ENCODE measurements around the gene DNAAF5.
"Not testable (repeated sequence)": the region's sequence is repeated elsewhere in the genome, so short reads cannot be mapped to it uniquely, and the experiment has no call there.

The DNAAF5 gene

DNA sequence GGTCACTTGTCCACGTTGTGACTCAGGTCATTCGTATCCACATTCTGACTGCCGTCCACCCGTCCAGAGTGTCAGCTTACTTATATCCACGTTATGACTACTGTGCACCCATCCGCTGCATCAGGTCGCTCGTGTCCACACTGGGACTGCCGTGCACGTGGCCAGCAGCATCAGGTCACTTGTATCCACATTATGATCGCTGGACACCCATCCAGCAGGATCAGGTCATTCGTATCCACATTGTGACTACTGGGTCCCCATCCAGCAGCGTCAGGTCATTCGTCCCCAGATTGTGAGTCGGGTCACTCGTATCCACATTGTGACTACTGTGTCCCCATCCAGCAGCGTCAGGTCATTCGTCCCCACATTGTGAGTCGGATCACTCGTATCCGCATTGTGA, 58.5 kb downstream of the DNAAF5 start:
- no peak for DNase-seq

DNA sequence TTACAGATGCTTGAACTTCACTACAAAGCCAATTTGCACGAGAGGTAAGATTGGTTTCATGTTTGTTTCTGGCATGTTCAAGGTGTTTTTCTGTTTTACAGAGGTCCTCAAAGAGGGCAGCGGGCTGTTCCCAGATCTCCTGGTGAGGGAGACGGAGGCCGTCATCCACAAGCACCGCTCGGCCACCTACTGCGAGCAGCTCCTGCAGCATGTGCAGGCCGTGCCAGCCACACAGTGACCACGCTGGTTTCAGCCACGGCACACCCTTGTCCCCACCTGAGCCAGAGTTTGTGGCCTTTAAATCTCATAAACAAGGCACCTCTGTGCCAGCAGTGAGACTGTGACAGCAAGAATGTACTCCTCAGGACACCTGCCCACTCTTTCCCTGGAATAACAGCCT, 58.9 kb downstream of the DNAAF5 start:
- no peak for DNase-seq

DNA sequence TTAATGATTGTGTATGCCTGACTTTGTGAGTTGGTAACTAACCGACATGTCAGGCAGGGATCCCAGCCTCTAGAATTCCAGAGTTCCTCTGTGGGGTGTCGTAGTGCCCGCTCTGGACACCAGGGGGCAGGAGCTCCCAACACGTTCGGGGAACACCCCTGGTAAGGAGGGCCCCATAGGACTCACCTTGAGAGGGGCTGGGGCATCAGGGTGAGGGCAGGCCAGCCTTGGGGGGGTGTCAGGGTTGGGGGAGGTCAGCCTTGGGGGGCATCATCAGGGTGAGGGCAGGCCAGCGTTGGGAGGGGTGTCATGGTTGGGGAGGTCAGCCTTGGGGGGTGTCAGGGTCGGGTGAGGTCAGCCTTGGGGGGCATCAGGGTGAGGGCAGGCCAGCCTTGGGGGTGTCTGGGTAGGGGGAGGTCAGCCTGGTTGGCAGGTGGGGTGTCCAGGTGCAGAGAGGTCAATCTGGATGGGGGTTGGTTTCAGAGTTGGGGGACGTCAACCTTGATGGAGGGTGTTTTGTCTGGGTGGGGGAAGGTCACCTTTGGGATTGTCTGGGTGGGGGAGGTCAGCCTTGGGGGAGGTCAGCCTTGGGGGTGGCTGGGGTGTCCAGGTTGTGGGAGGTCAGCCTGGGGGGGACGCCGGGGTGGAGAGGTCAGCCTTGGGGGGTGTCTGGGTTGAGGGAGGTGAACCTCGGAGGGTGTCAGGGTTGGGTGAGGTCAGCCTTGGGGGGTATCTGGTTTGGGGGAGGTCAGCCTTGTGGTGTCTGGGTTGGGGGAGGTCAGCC, 60.2 kb downstream of the DNAAF5 start:
- DNase-seq = peak; percentile 67

DNA sequence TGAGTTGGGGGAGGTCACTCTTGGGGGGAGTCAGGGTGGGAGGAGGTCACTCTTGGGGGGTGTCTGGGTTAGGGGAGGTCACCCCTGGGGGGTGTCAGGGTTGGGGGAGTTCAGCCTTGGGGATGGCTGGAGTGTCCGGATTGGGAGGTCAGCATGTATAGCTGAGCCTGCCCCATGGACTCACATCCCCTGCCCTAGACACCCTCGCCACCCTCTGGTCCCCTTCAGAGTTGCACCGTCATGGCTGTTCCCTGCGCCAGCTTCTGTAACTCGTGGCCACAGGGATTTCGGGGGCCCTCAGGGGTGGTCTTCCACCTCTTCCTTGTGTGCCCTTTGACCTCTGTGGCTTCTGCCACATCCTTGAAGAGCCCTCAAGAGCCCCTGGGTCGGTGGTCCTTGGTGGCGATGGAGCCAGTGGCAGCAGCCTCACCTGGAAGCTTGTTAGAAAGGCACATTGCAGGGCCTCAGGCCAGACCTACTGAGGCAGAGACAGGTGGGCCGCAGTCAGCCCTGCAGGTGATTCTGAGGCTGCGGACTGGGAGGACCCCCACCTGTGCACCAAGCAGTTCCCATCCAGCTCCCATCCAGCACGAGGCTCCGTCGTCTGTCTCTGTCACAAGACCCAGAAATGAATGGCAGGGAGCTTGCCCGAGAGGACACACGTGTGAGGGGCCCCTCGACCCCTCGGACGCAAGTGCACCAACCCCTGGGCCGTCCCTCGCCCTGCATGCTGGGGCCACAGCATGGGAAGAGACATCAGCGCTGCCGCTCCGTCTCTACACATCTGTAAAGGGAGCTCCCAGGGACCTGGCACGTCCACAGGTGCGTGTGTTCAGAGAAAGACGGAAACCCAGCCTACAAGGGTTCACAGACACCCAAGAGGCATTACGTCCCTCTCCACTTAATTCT, 61.1 kb downstream of the DNAAF5 start:
- DNase-seq = no peak

DNA sequence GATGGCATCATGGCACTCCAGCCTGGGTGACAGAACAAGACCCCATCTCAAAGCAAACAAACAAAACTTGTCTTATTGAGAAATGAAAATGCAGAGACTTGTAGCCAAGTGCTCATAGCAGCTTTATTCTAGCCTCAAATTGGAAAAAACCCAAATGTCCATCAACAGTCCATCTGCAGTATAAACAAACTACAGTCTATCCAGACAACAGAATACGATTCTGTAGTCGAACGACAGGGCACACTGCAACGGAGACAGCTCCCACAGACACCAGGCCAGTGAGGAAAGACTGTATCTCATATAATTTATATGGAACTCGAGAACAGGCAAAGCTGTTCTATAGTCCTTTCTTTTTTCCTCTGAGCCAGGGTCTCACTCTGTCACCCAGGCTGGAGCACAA, 65.0 kb downstream of the DNAAF5 start:
- DNase-seq = no peak

DNA sequence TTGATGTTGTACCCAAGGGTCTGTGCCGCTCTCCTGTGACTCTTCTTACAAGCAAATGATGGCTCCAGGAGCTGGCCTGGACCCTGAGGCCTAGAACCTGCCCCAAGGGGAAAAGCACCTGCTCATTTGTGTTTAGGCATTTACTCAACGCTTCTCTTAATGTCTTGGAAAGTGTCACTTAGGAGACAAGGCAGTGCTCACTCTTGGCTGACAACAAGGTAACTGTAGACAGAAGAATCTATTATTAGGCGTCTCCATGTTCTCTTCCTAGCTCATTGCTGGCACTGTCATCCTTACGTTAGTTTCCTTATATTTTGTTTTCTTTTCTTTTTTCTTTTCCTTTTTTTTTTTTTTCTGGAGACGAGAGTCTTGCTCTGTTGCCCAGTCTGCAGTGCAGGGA, 67.7 kb downstream of the DNAAF5 start:
- no peak for DNase-seq

DNA sequence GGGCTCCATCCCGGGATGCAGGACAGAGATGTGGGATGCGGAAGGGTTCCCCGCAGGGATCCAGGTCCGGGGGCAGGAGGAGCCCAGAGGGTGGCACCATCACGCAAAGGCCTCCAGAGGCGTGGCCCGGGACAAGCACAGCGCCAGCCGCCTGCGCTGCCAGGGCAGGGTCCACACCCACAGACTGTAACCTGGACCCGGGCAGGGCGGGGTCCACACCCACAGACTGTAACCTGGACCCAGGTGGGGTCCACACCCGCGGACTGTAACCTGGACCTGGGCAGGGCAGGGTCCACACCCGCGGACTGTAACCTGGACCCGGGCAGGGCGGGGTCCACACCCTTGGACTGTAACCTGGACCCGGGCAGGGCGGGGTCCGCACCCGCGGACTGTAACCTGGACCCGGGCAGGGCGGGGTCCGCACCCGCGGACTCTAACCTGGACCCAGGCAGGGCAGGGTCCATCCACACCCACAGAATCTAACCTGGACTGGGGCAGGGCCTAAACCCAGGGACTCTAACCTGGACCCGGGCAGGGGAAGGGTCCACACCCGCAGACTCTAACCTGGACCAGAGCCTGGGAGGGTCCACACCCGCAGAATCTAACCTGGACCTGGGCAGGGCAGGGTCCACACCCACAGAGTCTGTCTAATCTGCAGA, 68.3 kb downstream of the DNAAF5 start:
- no peak for DNase-seq

DNA sequence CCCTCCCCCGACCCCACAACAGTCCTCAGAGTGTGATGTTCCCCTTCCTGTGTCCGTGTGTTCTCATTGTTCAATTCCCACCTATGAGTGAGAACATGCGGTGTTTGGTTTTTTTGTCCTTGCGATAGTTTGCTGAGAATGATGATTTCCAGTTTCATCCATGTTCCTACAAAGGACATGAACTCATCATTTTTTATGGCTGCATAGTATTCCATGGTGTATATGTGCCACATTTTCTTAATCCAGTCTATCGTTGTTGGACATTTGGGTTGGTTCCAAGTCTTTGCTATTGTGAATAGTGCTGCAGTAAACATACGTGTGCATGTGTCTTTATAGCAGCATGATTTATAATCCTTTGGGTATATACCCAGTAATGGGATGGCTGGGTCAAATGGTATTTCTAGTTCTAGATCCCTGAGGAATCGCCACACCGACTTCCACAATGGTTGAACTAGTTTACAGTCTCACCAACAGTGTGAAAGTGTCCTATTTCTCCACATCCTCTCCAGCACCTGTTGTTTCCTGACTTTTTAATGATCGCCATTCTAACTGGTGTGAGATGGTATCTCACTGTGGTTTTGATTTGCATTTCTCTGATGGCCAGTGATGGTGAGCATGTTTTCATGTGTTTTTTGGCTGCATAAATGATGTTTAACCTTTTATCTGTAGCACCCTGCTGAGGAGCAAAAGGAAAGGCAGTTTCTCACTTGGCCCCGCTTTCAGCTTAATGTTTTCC, 70.1 kb downstream of the DNAAF5 start:
- not testable (repeated sequence) for DNase-seq

DNA sequence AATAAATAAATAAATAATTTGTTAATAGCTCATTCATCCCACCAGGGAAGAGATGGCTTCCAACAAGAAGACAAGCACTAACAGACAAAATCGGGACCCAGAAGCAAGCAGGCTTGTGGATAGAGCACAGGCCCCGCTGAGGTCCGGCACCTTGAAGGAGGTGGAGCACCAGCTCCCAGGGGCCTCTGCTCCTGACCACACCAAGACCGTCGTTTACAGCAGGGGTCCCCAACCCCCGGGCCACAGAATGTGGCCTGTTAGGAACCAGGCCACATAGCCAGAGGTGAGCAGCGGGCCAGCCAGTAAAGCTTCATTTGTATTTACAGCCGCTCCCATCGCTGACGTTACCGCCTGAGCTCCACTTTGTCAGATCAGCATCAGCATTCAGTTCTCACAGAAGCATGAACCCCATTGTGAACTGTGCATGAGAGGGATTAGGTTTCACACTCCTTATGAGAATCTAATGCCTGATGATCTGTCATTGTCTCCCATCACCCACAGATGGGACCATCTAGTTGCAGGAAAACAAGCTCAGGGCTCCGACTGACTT, 72.5 kb downstream of the DNAAF5 start:
- no peak for DNase-seq

DNA sequence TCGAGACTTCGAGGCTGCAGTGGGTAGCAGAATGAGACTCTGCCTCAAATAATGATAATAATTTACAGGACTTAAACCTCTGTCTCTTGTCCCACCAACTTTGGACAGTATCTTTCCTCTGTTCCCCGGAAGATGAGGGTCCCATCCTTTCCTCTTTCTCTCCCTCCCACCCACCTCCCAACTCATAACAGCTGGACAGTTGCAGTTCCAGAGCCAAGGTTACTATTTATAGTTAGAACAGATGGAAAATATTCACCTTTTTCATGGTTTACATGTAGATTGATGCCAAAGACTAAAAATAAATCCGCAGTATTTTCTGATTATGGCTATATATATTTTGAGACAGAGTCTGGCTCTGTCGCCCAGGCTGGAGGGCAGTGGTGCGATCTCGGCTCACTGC, 74.2 kb downstream of the DNAAF5 start:
- DNase-seq = no peak

DNA sequence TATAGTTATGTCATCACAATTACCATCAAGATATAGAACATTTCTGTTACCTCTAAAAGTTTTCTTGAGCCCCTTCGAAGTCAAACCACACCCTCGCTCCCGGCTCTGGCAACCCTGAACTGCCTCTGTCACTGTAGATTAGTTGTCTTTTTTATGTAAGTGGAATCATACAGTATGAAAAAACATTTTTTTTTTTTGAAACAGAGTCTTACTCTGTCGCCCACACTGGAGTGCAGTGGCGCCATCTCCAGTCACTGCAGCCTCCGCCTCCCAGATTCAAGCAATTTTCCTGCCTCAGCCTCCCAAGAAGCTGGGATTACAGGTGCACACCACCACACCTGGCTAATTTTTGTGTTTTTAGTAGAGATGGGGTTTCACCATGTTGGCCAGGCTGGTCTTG, 74.9 kb downstream of the DNAAF5 start:
- DNase-seq = not testable (repeated sequence)

DNA sequence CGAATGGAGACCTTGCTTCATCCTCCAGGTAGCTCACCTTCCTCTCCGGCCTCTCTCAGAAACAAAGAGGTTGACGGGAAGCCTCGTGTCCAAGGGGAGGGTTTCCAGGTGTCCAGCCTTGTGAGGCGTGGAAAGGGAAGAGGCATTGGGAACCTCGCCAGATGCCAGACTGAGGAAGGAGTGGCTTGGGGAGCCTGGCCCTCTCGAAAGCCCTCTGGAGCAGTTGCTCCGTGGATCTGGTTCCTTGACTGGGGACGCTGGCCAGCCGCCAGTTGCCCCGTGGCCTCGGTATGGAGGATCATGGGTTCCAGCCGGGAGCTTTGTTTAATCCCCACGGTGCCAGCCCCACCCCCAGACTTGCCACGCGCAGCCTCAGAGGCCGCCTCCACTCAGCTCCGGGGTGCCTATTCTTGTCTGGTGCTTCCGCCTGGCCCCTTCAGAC, 75.5 kb downstream of the DNAAF5 start:
- no peak for DNase-seq

DNA sequence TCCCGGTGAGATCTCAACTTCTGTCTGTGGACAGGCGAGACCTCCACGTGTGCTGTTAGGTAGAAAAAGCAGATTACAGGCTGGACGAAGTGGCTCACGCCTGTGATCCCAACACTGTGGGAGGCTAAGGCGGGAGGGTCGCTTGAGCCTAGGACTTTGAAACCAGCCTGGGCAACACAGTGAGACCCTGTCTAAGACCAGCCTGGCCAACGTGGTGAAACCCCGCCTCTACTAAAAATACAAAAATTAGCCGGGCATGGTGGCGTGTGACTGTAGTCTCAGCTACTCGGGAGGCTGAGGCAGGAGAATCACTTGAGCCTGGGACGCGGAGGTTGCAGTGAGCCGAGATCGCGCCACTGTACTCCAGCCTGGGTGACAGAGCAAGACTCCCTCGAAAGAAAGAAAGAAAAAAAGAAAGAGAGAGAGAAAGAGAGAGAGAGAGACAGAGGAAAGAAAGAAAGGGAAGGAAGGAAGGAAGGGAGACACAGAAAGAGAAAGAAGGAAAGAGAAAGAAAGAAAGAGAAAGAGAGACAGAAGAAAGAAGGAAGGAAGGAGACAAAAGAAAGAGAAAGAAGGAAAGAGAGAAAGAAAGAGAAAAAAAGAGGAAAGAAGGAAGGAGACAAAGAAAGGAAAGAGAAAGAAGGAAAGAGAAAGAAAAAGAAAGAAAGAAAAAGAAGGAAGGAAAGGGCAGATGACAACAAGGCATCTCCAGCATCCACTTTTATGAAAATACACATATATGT, 76.2 kb downstream of the DNAAF5 start:
- no peak for DNase-seq

DNA sequence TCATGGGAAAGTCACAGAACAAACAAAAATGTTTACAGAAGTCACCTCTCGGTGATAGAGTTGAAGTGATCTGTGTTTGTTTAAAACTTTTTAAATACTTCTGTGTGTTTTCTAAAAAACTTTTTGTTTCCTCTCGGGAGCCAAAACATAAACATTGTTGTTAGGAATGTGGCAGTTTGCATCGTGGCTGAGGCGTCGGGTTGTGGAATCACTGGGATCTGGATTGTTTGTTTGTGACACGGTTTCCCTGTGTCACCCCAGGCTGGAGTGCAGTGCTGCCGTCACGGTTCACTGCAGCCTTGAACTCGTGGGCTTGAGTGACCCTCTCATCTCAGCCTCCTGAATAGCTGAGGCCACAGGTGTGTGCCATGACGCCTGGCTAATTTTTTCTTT, 76.7 kb downstream of the DNAAF5 start:
- DNase-seq = no peak

DNA sequence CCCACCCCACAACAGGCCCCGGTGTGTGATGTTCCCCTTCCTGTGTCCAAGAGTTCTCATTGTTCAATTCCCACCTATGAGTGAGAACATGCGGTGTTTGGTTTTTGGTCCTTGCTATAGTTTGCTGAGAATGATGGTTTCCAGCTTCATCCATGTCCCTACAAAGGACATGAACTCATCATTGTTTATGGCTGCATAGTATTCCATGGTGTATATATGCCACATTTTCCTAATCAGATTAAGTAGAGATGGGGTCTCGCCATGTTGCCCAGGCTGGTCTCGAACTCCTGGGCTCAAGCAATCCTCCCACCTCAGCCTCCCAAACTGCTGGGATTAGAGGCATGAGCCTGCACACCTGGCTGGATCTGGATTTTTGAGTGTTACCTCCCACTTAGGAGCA, 77.3 kb downstream of the DNAAF5 start:
- DNase-seq = not testable (repeated sequence)

DNA sequence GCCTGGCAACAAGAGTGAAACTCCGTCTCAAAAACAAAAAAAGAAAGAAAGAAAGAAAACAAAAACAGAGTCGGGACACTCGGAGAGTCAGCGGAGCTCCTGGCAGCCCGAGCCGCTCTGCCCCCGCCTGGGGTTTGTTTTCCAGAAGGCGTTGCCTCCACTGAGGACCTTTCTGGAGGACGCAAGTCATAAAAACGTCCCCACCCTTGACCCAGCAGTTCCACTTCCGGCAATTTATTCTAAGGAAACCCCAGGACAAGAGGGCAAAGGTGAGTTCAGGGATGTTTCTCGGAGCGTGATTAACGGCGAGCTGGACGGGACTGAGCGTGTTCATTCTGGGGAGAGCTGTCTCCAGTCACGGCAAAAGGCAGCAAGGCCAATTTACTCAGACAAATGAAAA, 78.8 kb downstream of the DNAAF5 start:
- no peak for DNase-seq

DNA sequence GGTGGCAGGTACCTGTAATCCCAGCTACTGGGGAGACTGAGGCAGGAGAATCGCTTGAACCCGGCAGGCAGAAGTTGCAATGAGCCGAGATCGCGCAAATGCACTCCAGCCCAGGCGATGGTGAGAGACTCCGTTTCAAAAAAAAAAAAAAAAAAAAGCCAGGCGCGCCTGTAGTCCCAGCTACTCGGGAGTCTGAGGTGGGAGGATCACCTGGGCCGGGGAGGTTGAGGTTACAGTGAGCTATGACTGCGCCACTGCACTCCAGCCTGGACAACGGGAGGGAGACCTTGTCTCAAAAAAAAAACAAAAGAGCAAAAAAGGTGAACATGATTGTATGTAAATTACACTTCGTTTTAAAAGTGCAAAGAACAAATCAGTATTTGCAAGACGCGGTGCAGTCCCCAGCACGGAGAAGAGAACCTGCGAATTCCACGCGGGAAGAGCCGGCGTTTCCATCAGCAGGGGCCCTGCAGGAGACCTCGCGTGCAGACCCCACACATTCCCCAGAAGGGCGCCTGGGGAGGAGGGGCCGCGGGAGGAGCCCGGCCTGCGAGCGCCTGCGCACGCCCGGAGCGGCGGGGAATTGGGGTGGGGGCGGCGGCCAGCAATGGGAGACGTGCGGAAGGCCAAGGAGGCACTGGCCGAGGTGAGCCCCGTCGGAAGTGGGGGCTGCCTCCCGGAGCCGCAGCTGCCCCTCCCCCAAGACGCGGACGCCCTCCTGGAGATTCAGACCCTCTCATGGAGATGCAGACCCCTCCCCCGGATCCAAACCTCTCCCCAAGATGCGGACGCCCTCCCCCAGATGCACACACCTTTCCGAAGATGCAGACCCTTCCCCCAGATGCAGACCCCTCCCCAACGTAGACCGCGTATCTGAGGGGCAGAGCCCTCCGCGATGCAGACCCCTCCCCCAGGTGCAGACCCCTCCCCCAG, 89.1 kb downstream of the DNAAF5 start:
- no peak for DNase-seq

DNA sequence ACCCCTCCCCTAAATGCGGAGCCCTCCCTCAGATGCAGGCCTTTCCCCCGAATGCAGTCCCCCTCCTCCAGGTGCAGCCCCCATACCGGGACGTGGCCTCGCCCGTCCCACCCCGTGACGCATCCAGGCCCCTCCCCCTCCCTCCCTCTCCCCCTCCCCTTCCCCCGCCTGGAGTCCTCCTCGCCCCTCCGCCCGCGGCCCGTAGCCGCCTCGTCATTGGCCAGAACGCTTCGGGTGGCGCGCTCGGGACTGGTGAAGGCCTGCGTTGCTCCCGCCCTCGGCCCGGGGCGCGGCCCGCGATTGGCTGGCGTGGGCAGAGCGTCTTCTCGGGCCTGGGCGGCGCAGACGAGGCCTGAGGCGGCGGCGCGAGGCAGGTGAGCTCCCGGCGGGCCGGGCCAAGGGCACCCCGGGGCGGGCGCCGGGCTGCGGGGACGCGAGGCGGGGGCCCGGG, 89.8 kb downstream of the DNAAF5 start:
- DNase-seq = peak; percentile 97

DNA sequence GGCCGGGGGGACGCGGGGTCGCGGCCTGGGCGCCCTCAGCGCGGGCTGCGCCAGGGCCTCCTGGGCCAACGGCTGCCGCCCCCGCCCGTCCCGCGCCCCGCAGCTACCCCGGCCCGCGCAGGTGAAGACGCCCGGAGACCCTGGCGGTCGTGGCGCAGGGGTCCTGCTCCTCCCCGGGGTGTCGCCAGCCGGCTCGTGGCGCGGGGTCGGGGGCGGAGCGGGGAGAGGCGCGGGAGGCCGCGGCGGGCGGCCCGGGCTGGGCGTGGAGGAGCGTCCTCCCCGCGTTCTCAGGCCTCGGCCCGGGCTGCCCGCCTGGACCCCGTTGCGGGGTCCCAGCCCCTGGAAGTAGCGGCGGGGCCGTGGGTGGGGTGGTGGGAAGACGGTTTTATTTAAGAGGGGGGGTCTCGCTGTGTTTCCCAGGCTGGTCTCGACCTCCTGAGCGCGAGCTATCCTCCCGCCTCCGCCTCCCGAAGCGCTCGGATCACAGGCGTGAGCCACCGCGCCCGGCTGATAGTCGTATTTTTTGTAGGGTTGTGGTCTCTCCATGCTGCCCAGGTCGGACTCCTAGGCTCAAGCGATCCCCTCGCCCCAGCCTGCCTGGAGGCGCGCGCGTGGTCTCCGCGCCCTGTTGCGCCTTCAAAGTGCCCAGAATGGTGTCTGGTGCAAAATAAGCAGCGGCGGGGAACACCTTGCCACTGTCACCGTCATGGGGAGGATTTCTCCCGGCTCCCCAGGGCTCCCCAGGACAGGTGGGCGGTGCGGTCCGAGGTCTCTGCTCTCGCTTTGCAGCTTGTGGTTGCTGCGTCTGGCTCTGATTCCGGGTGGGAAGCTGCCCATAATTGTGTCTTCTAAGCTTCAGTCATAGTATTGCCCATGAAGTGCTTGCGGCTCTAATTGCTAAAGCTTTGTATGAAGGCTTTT, 90.5 kb downstream of the DNAAF5 start:
- DNase-seq = peak; percentile 53

Measured in activated CD4-positive, CD25-positive, alpha-beta regulatory T cell treated with anti-CD3 and anti-CD28 coated beads, Interleukin-2, amount 50 U/mL, for 72 hours (primary cell).